ENCODE measurements around the gene CLDND2. TPM values are rescaled to one million over a fixed set of nuclear protein-coding genes. Genes with fewer than 3 reads are reported as not detected.
"Not testable (repeated sequence)": the region's sequence is repeated elsewhere in the genome, so short reads cannot be mapped to it uniquely, and the experiment has no call there.

Gene CLDND2, protein sequence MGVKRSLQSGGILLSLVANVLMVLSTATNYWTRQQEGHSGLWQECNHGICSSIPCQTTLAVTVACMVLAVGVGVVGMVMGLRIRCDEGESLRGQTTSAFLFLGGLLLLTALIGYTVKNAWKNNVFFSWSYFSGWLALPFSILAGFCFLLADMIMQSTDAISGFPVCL
- 0.59 TPM for polyA plus RNA-seq (2012; ENCODE audit: missing spikeins)

DNA sequence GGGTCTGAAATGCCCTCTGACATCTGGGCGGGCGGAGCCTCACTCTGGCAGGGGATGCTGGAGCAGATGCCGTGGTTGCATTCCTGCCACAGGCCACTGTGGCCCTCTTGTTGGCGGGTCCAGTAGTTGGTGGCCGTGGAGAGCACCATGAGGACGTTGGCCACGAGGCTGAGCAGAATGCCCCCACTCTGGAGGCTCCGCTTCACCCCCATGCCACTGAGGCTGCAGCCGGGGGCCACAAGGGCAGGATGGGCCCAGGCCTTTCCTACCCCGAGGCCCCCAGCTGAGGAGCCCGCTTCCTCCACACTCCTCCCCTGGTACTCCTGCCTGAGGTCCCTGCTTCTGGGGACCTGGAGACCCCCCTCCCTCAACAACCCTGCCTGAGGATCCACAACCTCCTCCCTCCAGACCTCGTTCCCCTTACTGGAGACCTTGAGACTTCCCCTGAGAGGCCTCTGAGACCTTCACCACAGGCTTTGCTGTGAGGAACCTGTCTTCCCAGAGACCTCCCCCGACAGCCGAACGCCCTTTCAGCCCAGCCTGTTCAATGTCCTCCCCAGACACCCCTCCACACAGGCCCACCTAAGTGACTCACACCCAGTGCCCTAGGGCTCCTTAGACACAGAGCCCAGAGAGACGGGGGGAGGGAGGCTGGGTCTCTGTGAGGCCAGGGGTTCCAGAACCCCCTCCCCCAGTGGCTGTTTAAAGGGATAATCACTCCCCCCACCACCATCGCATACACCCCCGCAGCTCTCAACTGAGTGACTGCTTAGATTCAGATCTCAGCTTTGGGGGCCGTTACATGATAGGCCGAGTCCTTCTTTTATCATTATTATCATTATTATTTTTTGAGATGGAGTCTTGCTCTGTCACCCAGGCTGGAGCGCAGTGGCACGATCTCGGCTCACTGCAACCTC, at the start of gene CLDND2:
CLDND2 (minus strand) TSS at position 638 of the 917 bp plus-strand sequence; CDS start at position 212, 426 bp downstream.
- DNase-seq (ENCODE audit: insufficient read length) (no peak), FAIRE-seq (peak; percentile 36)
- TF ChIP-seq TAF1 (IDR thresholded peaks at IDR 0.05; ENCODE audit: borderline replicate concordance, low read depth, low read length) (no peak), POLR2AphosphoS5 (IDR thresholded peaks at IDR 0.05; ENCODE audit: low read depth, low read length) (no peak), POLR2A (IDR thresholded peaks at IDR 0.05; ENCODE audit: low read depth, low read length) (no peak)

DNA sequence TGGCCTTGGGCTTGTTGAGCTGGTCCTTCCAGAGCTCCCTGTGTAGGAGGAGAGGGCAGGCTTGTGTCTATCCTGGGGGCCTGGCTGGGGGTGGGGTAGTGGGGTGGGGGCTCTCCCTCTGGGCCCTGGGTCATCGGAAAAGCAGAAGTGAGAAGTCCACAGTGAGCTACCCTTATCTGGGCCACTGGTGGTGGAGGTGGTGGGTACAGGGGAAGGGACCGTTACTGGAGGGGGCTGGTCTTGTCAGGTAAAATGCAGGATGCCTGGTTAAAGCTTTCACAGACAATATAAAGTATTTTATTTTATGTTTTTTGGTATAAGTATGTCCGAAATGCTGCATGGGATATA, 49.0 kb upstream of the CLDND2 start:
- TF ChIP-seq TAF1 (IDR thresholded peaks at IDR 0.05; ENCODE audit: borderline replicate concordance, low read depth, low read length) = no peak
- no peak for TF ChIP-seq POLR2AphosphoS5 (IDR thresholded peaks at IDR 0.05; ENCODE audit: low read depth, low read length)
- no peak for TF ChIP-seq POLR2A (IDR thresholded peaks at IDR 0.05; ENCODE audit: low read depth, low read length)
- FAIRE-seq (no peak), DNase-seq (ENCODE audit: insufficient read length) (no peak)

DNA sequence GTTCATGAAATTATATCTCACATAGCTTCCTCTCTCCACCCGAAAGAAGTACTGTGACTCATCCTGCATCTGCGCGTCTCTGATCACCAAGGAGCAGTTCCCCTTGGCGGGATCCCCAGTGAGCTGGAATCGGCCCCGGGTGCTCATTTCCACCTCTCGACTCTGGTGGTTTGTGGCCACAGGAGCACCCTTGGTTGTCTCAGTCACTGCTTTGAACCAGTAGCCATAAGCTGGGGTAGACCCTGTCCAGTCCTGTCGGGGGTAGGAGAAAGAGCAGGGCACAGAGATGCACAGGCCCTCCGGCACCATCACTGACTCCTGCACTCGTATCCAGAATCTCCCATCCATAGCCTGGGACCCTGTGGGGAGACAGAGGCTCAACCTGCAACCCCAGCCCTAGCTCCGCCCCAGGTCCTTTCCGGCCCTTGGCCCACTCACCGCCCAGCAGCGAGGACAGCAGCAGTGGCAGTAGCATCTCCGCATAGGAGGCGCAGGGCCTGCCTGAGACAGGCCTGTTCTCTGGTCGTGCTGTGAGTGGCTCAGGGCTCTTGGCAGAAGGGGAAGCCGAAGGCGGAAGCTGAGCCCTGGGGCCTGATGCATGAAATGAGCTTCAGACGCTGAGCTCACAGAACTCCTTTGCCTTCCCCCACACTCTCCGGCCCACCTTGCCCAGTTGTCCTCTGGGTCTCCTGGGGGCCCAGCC, 48.5 kb upstream of the CLDND2 start, which contains the start of gene SIGLEC10:
SIGLEC10 (minus strand) TSS at position 536 of the 703 bp plus-strand sequence; CDS start at position 475, 61 bp downstream.
- TF ChIP-seq POLR2A (IDR thresholded peaks at IDR 0.05; ENCODE audit: low read depth, low read length) (peak; percentile 67; the same call in 1 of the 2 replicates), TAF1 (IDR thresholded peaks at IDR 0.05; ENCODE audit: borderline replicate concordance, low read depth, low read length) (no peak)
- DNase-seq (ENCODE audit: insufficient read length) (peak; percentile 69), FAIRE-seq (peak; percentile 95)

DNA sequence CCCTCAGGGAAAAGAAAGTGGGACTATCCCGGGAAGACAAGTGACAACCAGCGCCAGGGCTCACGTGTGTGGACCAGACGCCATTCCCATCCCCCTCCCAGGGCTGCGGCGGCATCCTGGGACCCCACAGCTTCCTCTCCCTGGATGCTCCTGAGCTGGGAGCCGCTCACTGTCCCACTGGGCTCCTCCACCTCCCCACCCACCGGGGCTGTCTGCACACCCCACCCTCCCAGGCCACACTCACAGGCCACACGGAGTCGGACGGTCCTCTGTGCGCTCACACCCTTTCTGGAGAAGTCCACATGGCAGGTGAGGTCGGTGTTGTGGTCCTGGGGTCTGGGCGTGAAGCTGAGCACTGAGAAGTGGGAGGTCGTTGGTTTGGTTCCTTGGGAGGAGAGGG, 47.6 kb upstream of the CLDND2 start:
- not testable (repeated sequence) for FAIRE-seq; DNase-seq (ENCODE audit: insufficient read length)

DNA sequence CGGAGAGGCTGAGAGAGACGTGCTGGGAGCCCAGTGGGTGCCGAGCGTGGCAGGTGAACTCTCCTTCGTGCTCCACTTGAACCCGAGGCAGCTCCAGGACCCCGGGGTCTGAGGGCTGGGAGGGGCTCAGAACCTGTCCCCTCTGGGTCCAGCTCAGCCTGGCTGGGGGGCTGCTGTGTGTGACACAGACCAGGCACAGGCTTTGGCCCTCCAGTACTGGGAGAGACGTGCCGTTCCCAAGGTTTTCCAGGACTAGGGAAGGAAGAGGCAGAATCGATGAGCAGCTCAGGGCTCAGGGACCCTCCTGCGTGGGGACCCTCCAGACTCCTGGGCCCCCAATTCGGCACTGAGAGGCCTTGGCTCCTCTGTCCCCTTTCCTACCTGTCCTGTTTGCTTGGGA, 46.4 kb upstream of the CLDND2 start:
- no peak for TF ChIP-seq POLR2AphosphoS5 (IDR thresholded peaks at IDR 0.05; ENCODE audit: low read depth, low read length)
- TF ChIP-seq TAF1 (IDR thresholded peaks at IDR 0.05; ENCODE audit: borderline replicate concordance, low read depth, low read length) = no peak
- no peak for TF ChIP-seq POLR2A (IDR thresholded peaks at IDR 0.05; ENCODE audit: low read depth, low read length)
- FAIRE-seq = no peak
- no peak for DNase-seq (ENCODE audit: insufficient read length)

DNA sequence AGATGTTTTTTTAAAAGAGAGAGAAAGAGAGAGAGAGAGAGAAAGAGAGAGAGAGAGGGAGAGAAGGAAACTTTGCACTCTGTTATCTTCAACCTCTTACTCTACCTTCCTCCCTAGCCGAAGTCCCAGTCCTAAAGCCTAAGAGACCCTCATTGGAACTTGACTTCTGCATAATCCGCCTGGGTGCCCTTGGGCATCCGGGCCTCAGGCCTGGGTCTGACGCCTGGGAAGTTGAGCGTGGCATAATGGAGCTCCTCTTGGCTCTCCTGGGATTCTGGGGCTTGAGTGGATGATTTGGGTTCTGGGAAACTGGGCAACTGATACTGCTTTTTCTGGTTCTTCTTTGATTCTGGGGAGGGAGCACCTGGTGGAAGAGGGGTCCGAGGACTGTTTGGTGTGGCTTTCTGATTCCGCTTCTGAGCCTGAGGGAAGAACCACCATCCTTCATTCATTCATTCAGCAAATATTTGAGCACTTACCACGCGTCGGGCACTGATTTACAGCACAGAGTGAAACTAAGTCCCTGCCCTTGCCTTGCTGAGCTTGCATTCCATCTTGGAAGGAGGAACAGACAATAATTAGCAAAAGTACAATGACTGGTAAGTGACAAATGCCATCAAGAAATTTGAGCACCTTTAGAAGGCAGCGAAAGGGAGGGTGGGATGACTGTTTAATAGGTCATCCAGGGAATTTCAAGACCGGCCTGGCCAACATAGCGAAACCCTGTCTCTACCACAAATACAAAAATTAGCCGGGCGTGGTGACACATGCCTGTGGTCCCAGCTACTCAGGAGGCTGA, 42.3 kb upstream of the CLDND2 start:
- FAIRE-seq = no peak
- DNase-seq (ENCODE audit: insufficient read length) = no peak
- no peak for TF ChIP-seq TAF1 (IDR thresholded peaks at IDR 0.05; ENCODE audit: borderline replicate concordance, low read depth, low read length)
- no peak for TF ChIP-seq POLR2AphosphoS5 (IDR thresholded peaks at IDR 0.05; ENCODE audit: low read depth, low read length)
- no peak for TF ChIP-seq POLR2A (IDR thresholded peaks at IDR 0.05; ENCODE audit: low read depth, low read length)

DNA sequence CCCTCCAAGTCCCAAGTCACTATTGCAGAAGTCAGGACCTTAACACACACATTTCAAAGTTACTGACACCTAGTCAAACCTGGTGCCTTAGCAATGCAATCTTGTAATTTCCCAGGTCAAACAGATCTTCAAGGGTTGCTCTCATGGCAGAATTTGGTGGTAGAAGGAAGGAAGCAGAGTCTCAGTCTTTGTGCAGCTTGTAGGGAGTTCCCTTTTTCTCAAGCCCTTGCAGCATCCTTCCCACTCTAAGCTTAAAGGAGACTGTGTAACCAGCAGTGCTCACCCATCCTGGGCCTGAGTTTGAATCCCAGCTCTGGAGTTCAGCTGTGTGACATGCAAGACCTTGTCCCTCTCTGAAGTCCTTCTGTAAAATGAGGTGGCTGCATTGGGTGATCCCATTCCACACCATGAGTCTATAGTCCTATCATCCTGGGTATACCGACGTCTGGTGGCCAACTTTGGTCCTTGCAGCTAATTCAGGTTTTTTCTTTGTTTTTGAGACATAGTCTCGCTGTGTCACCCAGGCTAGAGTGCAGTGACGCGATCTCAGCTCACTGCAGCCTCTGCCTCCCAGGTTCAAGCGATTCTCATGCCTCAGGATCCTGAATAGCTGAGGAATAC, 38.8 kb upstream of the CLDND2 start:
- DNase-seq (ENCODE audit: insufficient read length) = no peak
- no peak for TF ChIP-seq POLR2AphosphoS5 (IDR thresholded peaks at IDR 0.05; ENCODE audit: low read depth, low read length)
- no peak for TF ChIP-seq POLR2A (IDR thresholded peaks at IDR 0.05; ENCODE audit: low read depth, low read length)
- no peak for TF ChIP-seq TAF1 (IDR thresholded peaks at IDR 0.05; ENCODE audit: borderline replicate concordance, low read depth, low read length)
- no peak for FAIRE-seq

DNA sequence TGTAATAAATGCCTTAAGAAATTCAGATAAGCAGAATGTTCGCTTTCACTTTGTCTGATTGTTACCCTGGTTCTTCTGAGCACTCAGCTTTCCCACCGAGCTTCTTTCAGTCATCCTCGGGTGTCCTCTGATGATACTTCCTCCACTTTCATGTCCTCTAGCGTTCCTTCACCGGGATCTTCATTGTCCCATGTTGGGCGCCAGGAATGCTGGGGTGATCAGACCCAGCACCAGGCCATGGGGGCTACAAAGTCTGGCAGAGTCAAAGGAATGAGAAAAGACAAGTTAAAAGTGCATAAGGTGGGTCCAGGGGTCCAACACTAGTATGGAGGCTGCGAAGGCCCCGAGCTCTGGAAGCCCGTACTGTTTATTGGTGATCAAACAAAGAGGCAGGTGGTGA, 33.3 kb upstream of the CLDND2 start:
- TF ChIP-seq POLR2A (IDR thresholded peaks at IDR 0.05; ENCODE audit: low read depth, low read length) = no peak
- TF ChIP-seq POLR2AphosphoS5 (IDR thresholded peaks at IDR 0.05; ENCODE audit: low read depth, low read length) = no peak
- no peak for TF ChIP-seq TAF1 (IDR thresholded peaks at IDR 0.05; ENCODE audit: borderline replicate concordance, low read depth, low read length)
- no peak for DNase-seq (ENCODE audit: insufficient read length)
- FAIRE-seq = no peak

DNA sequence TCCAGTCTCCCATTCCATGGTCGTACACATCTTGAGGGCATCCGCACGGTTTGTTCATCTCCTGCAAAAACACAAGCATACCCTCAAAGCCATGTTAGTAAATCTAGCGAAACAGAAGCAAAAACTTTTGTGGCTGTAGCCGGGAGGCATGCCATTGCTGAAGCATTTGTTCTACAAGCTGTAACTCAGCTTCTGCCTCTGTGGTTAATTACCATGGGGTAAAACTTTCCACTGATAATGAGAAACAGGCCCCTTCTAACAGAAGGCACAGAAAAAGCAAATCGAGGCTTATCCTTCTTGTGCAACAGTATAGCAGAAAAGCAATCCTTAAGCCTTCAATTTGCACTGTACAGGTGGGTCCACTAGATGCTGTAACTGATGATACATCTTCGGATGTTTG, 31.1 kb upstream of the CLDND2 start:
- DNase-seq (ENCODE audit: insufficient read length); FAIRE-seq: not testable (repeated sequence)

DNA sequence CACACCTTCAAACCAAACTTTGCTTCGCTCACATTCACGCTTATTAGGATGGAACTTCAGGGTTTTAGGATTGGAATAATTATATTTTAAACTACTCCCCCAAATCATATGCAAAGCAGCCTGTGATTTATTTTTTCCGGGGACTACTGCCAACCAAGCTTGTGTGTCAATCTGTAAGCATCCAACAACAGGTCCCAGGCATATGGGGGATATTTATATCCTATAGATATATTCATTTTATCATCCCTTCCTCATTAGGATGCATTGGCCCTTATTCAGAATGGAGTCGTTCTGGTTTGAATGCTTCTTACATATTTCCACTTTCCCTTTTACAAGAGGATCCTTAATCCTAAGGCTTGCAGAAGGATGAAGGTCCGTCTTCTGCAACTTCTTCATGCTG, 30.4 kb upstream of the CLDND2 start:
- DNase-seq (ENCODE audit: insufficient read length) (no peak), FAIRE-seq (no peak)
- TF ChIP-seq POLR2AphosphoS5 (IDR thresholded peaks at IDR 0.05; ENCODE audit: low read depth, low read length) (no peak), TAF1 (IDR thresholded peaks at IDR 0.05; ENCODE audit: borderline replicate concordance, low read depth, low read length) (no peak), POLR2A (IDR thresholded peaks at IDR 0.05; ENCODE audit: low read depth, low read length) (no peak)
